GM19467 (cell line): ENCODE measurements around the gene CSDE1.

Experiments
- ATAC-seq: cut with Tn5 transposase; IDR thresholded peaks from one replicate; pipeline ENCODE4 v1.9.1; 2021; ENCODE audit warnings: mild to moderate bottlenecking, moderate library complexity; ENCODE audit not compliant: unreplicated experiment

Gene CSDE1

GRCh38 chr1:114707604-114708003 lies 50.2 kb downstream of the CSDE1 start:
- ATAC-seq = no peak

- no peak for ATAC-seq
Observed at GRCh38 chr1:114703242-114703641, 54.5 kb downstream of the CSDE1 start.

- no peak for ATAC-seq
Observed at GRCh38 chr1:114702737-114703136, 55.0 kb downstream of the CSDE1 start.

GRCh38 chr1:114701931-114702330 lies 55.9 kb downstream of the CSDE1 start:
- no peak for ATAC-seq

- no peak for ATAC-seq
Observed at GRCh38 chr1:114700036-114700600, 57.7 kb downstream of the CSDE1 start.

- no peak for ATAC-seq
Observed at GRCh38 chr1:114696810-114697209, 61.0 kb downstream of the CSDE1 start.

- ATAC-seq = no peak
Observed at GRCh38 chr1:114695430-114696058, 62.2 kb downstream of the CSDE1 start, which contains the start of gene AMPD1. Gene AMPD1 (minus strand): TSS chr1:114695546. CDS start chr1:114695471, 75 bp downstream.

GRCh38 chr1:114694540-114695310 lies 63.1 kb downstream of the CSDE1 start:
- no peak for ATAC-seq

- ATAC-seq = no peak
Observed at GRCh38 chr1:114692947-114693346, 64.8 kb downstream of the CSDE1 start.

- no peak for ATAC-seq
Observed at GRCh38 chr1:114691061-114691460, 66.7 kb downstream of the CSDE1 start.

GRCh38 chr1:114690148-114690547 lies 67.6 kb downstream of the CSDE1 start:
- ATAC-seq = no peak

GRCh38 chr1:114688526-114688925 lies 69.3 kb downstream of the CSDE1 start:
- ATAC-seq = no peak

GRCh38 chr1:114685851-114686250 lies 71.9 kb downstream of the CSDE1 start:
- ATAC-seq = no peak

GRCh38 chr1:114677691-114678090 lies 80.1 kb downstream of the CSDE1 start:
- ATAC-seq = no peak

GRCh38 chr1:114676115-114676514 lies 81.7 kb downstream of the CSDE1 start:
- no peak for ATAC-seq

GRCh38 chr1:114671939-114672275 lies 85.9 kb downstream of the CSDE1 start:
- no peak for ATAC-seq

GRCh38 chr1:114671011-114671938 lies 86.5 kb downstream of the CSDE1 start:
- ATAC-seq = no peak

GRCh38 chr1:114670083-114671010 lies 87.4 kb downstream of the CSDE1 start:
- peak; percentile 98 for ATAC-seq

- peak; percentile 48 for ATAC-seq
Observed at GRCh38 chr1:114669562-114670082, 88.2 kb downstream of the CSDE1 start, which contains the start of gene DENND2C. Gene DENND2C (minus strand): TSS chr1:114670049. CDS start chr1:114625984, 44,065 bp downstream.
